C4-2B (cell line): ENCODE data around the gene WFDC13.

Source experiments
- CTCF ChIP-seq: fragments of 450-650 bp; conservative IDR thresholded peaks from 2 replicates; pipeline ENCODE4 v1.5.1; 2017; ENCODE audit warnings: mild to moderate bottlenecking
- ZFX ChIP-seq: fragments of 450-650 bp; IDR thresholded peaks from 2 replicates; pipeline ENCODE4 v1.6.1; 2017

DNA sequence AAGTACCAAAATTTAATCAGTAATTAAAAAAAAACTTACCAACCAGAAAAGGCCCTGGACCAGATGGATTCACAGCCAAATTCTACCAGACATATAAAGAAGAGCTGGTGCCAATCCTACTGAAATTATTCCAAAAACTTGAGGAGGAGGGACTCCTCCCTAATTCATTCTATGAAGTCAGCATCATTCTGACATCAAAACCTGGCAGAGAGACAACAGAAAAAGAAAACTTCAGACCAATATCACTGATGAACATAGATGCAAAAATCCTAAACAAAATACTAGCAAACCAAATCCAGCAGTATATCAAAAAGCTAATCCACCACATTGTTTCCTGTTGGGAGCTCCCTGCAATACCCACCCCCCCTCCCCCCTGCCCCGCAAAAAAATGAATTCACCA lies 31.7 kb upstream of the WFDC13 start, which contains the start of gene WFDC11:
- TF ChIP-seq CTCF (no peak), ZFX (no peak)
